Measurements from ENCODE around the gene BTBD9. TPM values are rescaled to one million over a fixed set of nuclear protein-coding genes. Genes with fewer than 3 reads are reported as not detected.

BTBD9 gene
- total RNA-seq (10 to 100 TPM; 20.6 to 58.8 (median 43.6) TPM), polyA plus RNA-seq (10 to 100 TPM; 12.7 to 18.3 TPM), total RNA-seq (81.8 reads per million, percentile 81 among the genes with 10 or more reads in this experiment)

- Mint-ChIP-seq H3K27me3 (no peaks in the 10 kb centered on the region), H3K4me3 (peak within 1 kb of the TSS; percentile 74 to 94 (median 90)), H3K36me3 (peaks cover 0 to 4% (median 0%) of the 10 kb centered on the region in 5 donors), H3K9me3 (no peaks in the 10 kb centered on the region), H3K27ac (peak within 1 kb of the TSS; percentile 88 to 96 (median 91)), H3K4me1 (peaks cover 40 to 65% (median 57%) of the 10 kb centered on the region in 7 donors)
- Histone ChIP-seq H3K27ac (ENCODE audit: low read depth, low read length) (peak within 1 kb of the TSS; percentile 94), H3K36me3 (ENCODE audit: control insufficient read depth in 2 of 3, insufficient read depth in 3 of 3, low read length in 3 of 3) (peaks cover 0 to 4% (median 0%) of the 10 kb centered on the region in 3 experiments), H3K27me3 (ENCODE audit: control insufficient read depth in 2 of 2, insufficient read depth in 2 of 2, low read length in 2 of 2) (no peaks in the 10 kb centered on the region), H3K4me3 (ENCODE audit: low read length) (peak within 1 kb of the TSS; percentile 90), H3K9me3 (ENCODE audit: control insufficient read depth in 2 of 3, low read length in 3 of 3) (no peaks in the 10 kb centered on the region), H3K4me1 (ENCODE audit: control insufficient read depth in 2 of 2, insufficient read depth in 2 of 2, low read length in 2 of 2) (peaks cover 16 to 22% of the 10 kb centered on the region in 2 donors)
- DNase-seq (peak; percentile 83 to 92 (median 90)), ATAC-seq (peak; percentile 87)
- ChIA-PET CTCF (interaction anchor here (0.7 kb wide), 1 partner anchor 134 kb away, joined by 3 read pairs; no protein-coding TSS in a partner anchor), POLR2A (interaction anchor here (1.1 to 1.8 kb wide), 6 partner anchors 13 to 475 kb away, joined by 3 to 10 read pairs (median 4); partner anchors contain the start of genes GLO1 and SAYSD1)
- intact Hi-C loops (cut with micrococcal nuclease) = loop anchor here (1.0 to 5.0 kb wide), 10 partner anchors 33 to 1142 kb away; partner anchors contain the start of genes GLO1 (in 2 of the 2), SAYSD1 (in 2 of the 2), CCDC167 (in 1 of the 2) and KCNK5 (in 1 of the 2)
Measured at GRCh38 chr6:38639498-38640215, at the start of gene BTBD9. BTBD9 (minus strand) TSS chr6:38639929.

- Mint-ChIP-seq H3K4me1 (peaks cover 6 to 43% (median 24%) of the 10 kb centered on the region in 7 donors), H3K27me3 (no peaks in the 10 kb centered on the region), H3K27ac (peak overlapping the region in 5 of 9 donors; percentile 5 to 76 (median 21)), H3K4me3 (no peak overlapping the region), H3K36me3 (peaks cover 0 to 12% (median 5%) of the 10 kb centered on the region in 5 donors), H3K9me3 (peaks cover 0 to 2% (median 0%) of the 10 kb centered on the region in 11 donors)
- intact Hi-C loops (cut with micrococcal nuclease) = no loop called here
- Histone ChIP-seq H3K36me3 (ENCODE audit: control insufficient read depth in 2 of 3, insufficient read depth in 3 of 3, low read length in 3 of 3) (peaks cover 0 to 3% (median 0%) of the 10 kb centered on the region in 3 experiments), H3K9me3 (ENCODE audit: control insufficient read depth in 2 of 3, low read length in 3 of 3) (no peaks in the 10 kb centered on the region), H3K4me3 (ENCODE audit: low read length) (no peak overlapping the region), H3K27me3 (ENCODE audit: control insufficient read depth in 2 of 2, insufficient read depth in 2 of 2, low read length in 2 of 2) (no peaks in the 10 kb centered on the region), H3K27ac (ENCODE audit: low read depth, low read length) (no peak overlapping the region), H3K4me1 (ENCODE audit: control insufficient read depth in 2 of 2, insufficient read depth in 2 of 2, low read length in 2 of 2) (no peaks in the 10 kb centered on the region)
- DNase-seq (no peak), ATAC-seq (no peak)
- CTCF ChIA-PET = no interaction called here
- POLR2A ChIA-PET = no interaction called here
Measured at GRCh38 chr6:38688579-38689087, 48.9 kb upstream of the BTBD9 start.

GRCh38 chr6:38687549-38687948 is 47.8 kb upstream of the BTBD9 start:
- no peak for ATAC-seq
- H3K9me3 Mint-ChIP-seq = no peaks in the 10 kb centered on the region
- H3K27me3 Mint-ChIP-seq = no peaks in the 10 kb centered on the region
- peaks cover 0 to 15% (median 8%) of the 10 kb centered on the region in 5 donors for H3K36me3 Mint-ChIP-seq
- Histone ChIP-seq H3K36me3 (ENCODE audit: control insufficient read depth in 2 of 3, insufficient read depth in 3 of 3, low read length in 3 of 3) (peaks cover 0 to 6% (median 3%) of the 10 kb centered on the region in 3 experiments), H3K27me3 (ENCODE audit: control insufficient read depth in 2 of 2, insufficient read depth in 2 of 2, low read length in 2 of 2) (no peaks in the 10 kb centered on the region), H3K4me1 (ENCODE audit: control insufficient read depth in 2 of 2, insufficient read depth in 2 of 2, low read length in 2 of 2) (no peaks in the 10 kb centered on the region), H3K9me3 (ENCODE audit: control insufficient read depth in 2 of 3, low read length in 3 of 3) (no peaks in the 10 kb centered on the region), H3K4me3 (ENCODE audit: low read length) (no peak overlapping the region), H3K27ac (ENCODE audit: low read depth, low read length) (no peak overlapping the region)
- peak overlapping the region in 1 of 9 donors; percentile 48 for H3K27ac Mint-ChIP-seq
- CTCF ChIA-PET = no interaction called here
- no peak for DNase-seq
- POLR2A ChIA-PET = no interaction called here
- H3K4me3 Mint-ChIP-seq = no peak overlapping the region
- intact Hi-C loops (cut with micrococcal nuclease) = no loop called here
- H3K4me1 Mint-ChIP-seq = peaks cover 6 to 43% (median 23%) of the 10 kb centered on the region in 7 donors

GRCh38 chr6:38687043-38687353 is 47.3 kb upstream of the BTBD9 start:
- ATAC-seq = no peak
- H3K4me1 Mint-ChIP-seq = peaks cover 6 to 40% (median 23%) of the 10 kb centered on the region in 7 donors

GRCh38 chr6:38686270-38687042 is 46.7 kb upstream of the BTBD9 start:
- Mint-ChIP-seq H3K27ac (peak overlapping the region in 1 of 9 donors; percentile 14), H3K27me3 (no peaks in the 10 kb centered on the region)

More at GRCh38 chr6:38687043-38687353, 47.3 kb upstream of the BTBD9 start:
- H3K27me3 Mint-ChIP-seq = no peaks in the 10 kb centered on the region
- H3K27ac Mint-ChIP-seq = peak overlapping the region in 1 of 9 donors; percentile 48
- no peak for DNase-seq
- CTCF ChIA-PET = no interaction called here
- POLR2A ChIA-PET = no interaction called here
- Histone ChIP-seq H3K36me3 (ENCODE audit: control insufficient read depth in 2 of 3, insufficient read depth in 3 of 3, low read length in 3 of 3) (peaks cover 0 to 7% (median 6%) of the 10 kb centered on the region in 3 experiments), H3K4me1 (ENCODE audit: control insufficient read depth in 2 of 2, insufficient read depth in 2 of 2, low read length in 2 of 2) (no peaks in the 10 kb centered on the region), H3K9me3 (ENCODE audit: control insufficient read depth in 2 of 3, low read length in 3 of 3) (no peaks in the 10 kb centered on the region), H3K4me3 (ENCODE audit: low read length) (no peak overlapping the region), H3K27ac (ENCODE audit: low read depth, low read length) (no peak overlapping the region), H3K27me3 (ENCODE audit: control insufficient read depth in 2 of 2, insufficient read depth in 2 of 2, low read length in 2 of 2) (no peaks in the 10 kb centered on the region)
- H3K4me3 Mint-ChIP-seq = no peak overlapping the region
- H3K36me3 Mint-ChIP-seq = peaks cover 0 to 15% (median 8%) of the 10 kb centered on the region in 5 donors
- H3K9me3 Mint-ChIP-seq = no peaks in the 10 kb centered on the region
- intact Hi-C loops (cut with micrococcal nuclease) = no loop called here

GRCh38 chr6:38684904-38685303 is 45.2 kb upstream of the BTBD9 start:
- no peaks in the 10 kb centered on the region for H3K27me3 Mint-ChIP-seq
- ChIA-PET CTCF (no interaction called here), POLR2A (no interaction called here)
- no peak for DNase-seq
- H3K4me3 ChIP-seq (ENCODE audit: low read length) = no peak overlapping the region
- no peaks in the 10 kb centered on the region for H3K9me3 Mint-ChIP-seq
- no peaks in the 10 kb centered on the region for H3K9me3 ChIP-seq (ENCODE audit: control insufficient read depth in 2 of 3, low read length in 3 of 3)
- H3K27me3 ChIP-seq (ENCODE audit: control insufficient read depth in 2 of 2, insufficient read depth in 2 of 2, low read length in 2 of 2) = no peaks in the 10 kb centered on the region
- peaks cover 6 to 31% (median 18%) of the 10 kb centered on the region in 7 donors for H3K4me1 Mint-ChIP-seq
- peaks cover 0 to 19% (median 6%) of the 10 kb centered on the region in 3 experiments for H3K36me3 ChIP-seq (ENCODE audit: control insufficient read depth in 2 of 3, insufficient read depth in 3 of 3, low read length in 3 of 3)
- peaks cover 0 to 22% (median 13%) of the 10 kb centered on the region in 5 donors for H3K36me3 Mint-ChIP-seq
- intact Hi-C loops (cut with micrococcal nuclease) = no loop called here
- H3K27ac Mint-ChIP-seq = peak overlapping the region in 4 of 9 donors; percentile 3 to 20 (median 10)
- no peaks in the 10 kb centered on the region for H3K4me1 ChIP-seq (ENCODE audit: control insufficient read depth in 2 of 2, insufficient read depth in 2 of 2, low read length in 2 of 2)
- no peak overlapping the region for H3K4me3 Mint-ChIP-seq
- no peak for ATAC-seq
- no peak overlapping the region for H3K27ac ChIP-seq (ENCODE audit: low read depth, low read length)

More at GRCh38 chr6:38686270-38687042, 46.7 kb upstream of the BTBD9 start:
- intact Hi-C loops (cut with micrococcal nuclease) = no loop called here
- POLR2A ChIA-PET = no interaction called here
- H3K4me3 Mint-ChIP-seq = no peak overlapping the region
- no peaks in the 10 kb centered on the region for H3K4me1 ChIP-seq (ENCODE audit: control insufficient read depth in 2 of 2, insufficient read depth in 2 of 2, low read length in 2 of 2)
- H3K4me1 Mint-ChIP-seq = peaks cover 6 to 35% (median 23%) of the 10 kb centered on the region in 7 donors
- DNase-seq (no peak), ATAC-seq (no peak)
- peaks cover 0 to 13% (median 6%) of the 10 kb centered on the region in 3 experiments for H3K36me3 ChIP-seq (ENCODE audit: control insufficient read depth in 2 of 3, insufficient read depth in 3 of 3, low read length in 3 of 3)
- no peaks in the 10 kb centered on the region for H3K9me3 Mint-ChIP-seq
- peaks cover 0 to 20% (median 12%) of the 10 kb centered on the region in 5 donors for H3K36me3 Mint-ChIP-seq
- CTCF ChIA-PET = no interaction called here
- no peaks in the 10 kb centered on the region for H3K27me3 ChIP-seq (ENCODE audit: control insufficient read depth in 2 of 2, insufficient read depth in 2 of 2, low read length in 2 of 2)
- no peak overlapping the region for H3K27ac ChIP-seq (ENCODE audit: low read depth, low read length)
- H3K9me3 ChIP-seq (ENCODE audit: control insufficient read depth in 2 of 3, low read length in 3 of 3) = no peaks in the 10 kb centered on the region
- H3K4me3 ChIP-seq (ENCODE audit: low read length) = no peak overlapping the region

Measured in naive thymus-derived CD4-positive, alpha-beta T cell (primary cell).